OCI-LY7 (cell line): ENCODE data around the gene C18orf54.

ENCODE experiments used
- EZH2phosphoT487 ChIP-seq: fragments of 200-600 bp; sonication (generic); IDR thresholded peaks from 2 replicates; pipeline ENCODE4 v1.6.1; 2018; ENCODE audit warnings: low read depth, borderline replicate concordance, mild to moderate bottlenecking, mixed run types, antibody characterized with exemption, low read length, moderate library complexity, mixed read lengths
- TF ChIP-seq, protein P1 (sequence below): fragments of 200-600 bp; sonication (generic); conservative IDR thresholded peaks from 2 replicates; pipeline ENCODE4 v1.5.1; 2014; ENCODE audit warnings: mild to moderate bottlenecking, antibody characterized with exemption, low read length, moderate library complexity, mixed read lengths

DNA sequence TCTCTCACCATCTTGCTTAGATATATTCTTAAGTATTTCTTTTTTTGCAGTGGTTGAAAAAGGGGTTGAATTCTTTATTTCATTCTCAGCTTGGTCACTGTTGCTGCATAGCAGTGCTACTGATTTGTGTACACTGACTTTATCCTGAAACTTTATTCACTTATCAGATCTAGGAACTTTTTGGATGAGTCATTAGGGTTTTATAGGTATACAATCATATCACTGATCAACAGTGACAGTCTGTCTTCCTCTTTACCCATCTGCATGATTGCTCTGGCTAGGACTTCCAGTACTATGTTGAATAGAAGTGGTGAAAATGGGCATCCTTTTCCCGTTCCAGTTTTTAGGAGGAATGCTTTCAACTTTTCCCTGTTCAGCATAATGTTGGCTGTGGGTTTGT, 6.5 kb upstream of the C18orf54 start:
- no peak for TF ChIP-seq EZH2phosphoT487
- TF ChIP-seq, protein P1, sequence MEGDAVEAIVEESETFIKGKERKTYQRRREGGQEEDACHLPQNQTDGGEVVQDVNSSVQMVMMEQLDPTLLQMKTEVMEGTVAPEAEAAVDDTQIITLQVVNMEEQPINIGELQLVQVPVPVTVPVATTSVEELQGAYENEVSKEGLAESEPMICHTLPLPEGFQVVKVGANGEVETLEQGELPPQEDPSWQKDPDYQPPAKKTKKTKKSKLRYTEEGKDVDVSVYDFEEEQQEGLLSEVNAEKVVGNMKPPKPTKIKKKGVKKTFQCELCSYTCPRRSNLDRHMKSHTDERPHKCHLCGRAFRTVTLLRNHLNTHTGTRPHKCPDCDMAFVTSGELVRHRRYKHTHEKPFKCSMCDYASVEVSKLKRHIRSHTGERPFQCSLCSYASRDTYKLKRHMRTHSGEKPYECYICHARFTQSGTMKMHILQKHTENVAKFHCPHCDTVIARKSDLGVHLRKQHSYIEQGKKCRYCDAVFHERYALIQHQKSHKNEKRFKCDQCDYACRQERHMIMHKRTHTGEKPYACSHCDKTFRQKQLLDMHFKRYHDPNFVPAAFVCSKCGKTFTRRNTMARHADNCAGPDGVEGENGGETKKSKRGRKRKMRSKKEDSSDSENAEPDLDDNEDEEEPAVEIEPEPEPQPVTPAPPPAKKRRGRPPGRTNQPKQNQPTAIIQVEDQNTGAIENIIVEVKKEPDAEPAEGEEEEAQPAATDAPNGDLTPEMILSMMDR: no peak
